DMS79 (cell line): ENCODE data around the gene CHIC2.
A peak's percentile ranks its signal among the peaks of the same experiment; 100 is the strongest.
"Not testable (repeated sequence)": the region's sequence is repeated elsewhere in the genome, so short reads cannot be mapped to it uniquely, and the experiment has no call there.

Experiments used
- DNase-seq: peaks from one replicate; lab custom pipeline; 2025; lab: John Stamatoyannopoulos, UW

Gene CHIC2

DNA sequence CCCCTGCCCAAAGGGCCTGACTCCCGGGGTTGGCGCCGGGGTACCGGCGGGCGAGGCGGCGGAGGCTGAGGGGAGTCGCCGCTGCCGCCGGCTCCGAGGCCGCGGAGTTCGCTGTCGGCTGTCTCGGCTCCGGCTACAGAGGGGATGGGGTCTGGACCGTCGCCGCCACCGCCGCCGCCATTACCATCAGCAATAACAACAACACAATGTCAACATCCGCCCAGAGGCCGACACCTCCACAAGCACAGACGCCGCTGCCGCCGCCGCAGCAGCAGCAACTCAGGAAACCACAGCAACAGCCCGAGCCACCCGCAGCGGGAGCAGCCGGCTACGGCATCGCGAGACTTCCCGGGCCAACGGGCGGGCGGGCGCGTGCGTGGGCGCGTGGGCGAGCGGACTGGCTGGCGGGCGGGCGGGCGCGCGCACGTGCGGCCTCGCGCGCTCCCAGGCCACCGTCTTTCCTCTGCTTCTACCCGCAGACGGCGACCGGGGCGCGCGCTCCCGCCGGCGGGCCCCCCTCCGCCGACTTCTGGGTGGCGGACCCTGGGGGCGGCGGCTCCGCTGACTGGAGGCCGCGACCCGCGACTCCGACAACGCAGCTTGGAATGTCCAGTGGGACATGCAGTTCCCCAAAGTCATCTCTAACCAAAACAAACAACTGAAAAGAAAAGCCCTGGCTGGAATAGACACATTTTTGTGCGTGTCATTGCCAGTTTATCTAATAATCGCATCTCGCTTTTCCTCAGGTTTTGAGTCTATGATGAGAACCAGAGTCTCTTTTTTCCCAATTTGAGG lies at the start of gene CHIC2:
CHIC2 (minus strand) TSS at position 289 of the 795 bp plus-strand sequence. CDS start 305 bp downstream, outside the sequence.
- DNase-seq: peak; percentile 43

DNA sequence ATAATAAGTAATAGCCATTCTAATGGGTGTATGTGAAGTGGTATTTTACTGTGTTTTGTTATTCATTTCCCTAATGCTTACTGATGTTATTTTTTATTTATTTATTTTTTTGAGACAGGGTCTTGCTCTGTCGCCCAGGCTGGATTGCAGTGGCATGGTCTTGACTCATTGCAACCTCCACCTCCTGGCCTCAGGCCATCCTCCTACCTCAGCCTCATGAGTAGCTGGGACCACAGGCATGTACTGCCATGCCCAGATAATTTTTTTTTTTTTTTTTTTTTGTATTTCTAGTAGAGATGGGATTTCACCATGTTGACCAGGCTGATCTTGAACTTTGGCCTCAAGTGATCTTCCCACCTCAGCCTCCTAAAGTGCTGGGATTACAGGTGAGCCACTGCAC lies 48.8 kb upstream of the CHIC2 start:
- DNase-seq: not testable (repeated sequence)

DNA sequence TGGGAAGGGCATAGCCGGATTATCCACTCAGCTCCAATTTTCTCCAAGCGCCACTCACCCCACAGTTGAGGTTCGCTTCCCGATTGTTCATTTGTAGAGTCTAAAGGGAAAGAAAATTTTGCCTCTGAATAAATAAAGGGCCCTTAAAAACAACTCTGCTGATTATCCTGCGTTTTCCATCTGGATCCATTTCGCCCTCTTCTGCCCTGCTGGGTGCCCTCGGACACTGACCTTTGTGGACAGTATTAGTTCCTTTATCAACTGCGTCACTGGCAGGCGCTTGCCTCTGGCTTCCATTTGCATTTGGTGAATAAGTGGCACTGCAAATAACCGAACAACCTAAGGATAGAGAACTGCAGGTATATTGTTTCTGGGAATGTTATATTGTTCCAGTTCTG lies 45.6 kb upstream of the CHIC2 start:
- no peak for DNase-seq

DNA sequence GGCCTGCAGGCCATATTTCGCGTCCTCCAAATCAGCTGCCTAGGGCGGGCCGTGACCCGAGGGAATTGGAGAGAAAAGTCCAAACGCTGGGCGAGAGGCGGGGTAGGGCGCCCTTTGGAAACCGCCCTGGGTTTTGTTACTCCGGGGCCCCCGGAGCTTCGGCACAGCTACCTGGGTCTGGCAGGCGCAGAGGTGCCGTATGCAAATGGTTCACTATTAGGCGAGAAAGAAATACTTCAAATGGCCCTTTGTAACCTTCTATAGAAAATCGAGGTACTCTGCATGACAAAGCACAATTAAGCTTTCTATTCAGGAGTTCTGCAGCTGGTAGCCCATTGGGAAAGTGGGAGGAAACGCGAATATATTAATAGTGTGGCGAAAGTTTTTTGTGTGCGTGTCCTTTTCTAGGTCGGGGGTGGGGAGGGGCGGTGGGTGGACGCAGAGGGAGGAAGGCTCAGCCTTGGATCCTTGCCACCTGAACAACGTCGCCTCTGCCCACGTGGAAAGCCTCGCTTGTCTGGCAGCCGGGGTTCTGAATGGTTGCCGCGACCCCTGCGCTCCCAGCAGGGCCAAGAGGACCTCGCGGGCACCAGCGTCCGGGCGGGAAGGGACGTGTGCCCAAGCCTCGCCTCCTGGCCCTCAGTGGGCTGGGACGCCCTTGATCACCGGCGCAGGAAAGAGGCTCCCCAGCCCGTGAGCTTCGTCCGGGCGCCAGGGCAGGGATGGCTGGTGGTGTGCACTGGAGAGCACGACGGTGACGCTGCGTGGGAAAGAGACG lies 45.0 kb upstream of the CHIC2 start:
- DNase-seq: no peak

DNA sequence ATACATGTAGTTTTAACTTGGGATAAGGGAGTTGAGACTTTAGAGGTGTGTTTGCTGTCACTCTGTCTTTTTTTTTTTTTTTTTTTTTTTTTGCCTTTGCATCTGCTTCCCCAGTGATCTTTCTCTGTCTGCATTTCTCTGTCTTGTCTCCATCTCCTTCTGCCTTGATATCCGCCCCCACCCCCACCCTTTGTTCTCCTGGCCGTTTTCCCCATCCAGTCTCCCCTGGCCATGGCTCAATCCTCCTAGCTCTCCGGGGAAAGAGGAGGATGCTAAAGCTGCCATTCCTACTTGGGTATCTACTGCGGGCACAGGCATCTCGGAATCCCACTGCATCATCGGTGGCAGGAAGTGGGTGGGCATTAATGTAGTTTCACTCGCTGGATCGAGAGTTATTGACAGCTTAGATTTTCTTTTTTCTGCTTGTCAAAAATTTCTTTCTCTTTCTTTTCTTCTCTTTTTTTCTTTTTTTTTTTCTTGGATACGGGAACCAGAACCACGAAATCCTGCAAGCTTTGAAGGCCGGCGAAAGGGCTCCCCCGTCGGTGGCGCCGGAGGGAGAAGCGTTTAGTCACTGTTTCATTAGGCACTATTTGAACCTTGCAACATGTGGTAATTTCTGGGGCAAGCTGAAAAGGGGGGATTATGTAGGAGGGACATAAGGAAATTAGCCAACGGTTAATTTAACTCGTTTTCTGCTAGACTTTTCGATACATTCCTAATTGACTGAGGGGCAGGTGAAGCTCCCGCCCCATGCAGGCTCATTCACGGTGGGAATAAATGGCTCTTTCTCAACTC lies 43.7 kb upstream of the CHIC2 start:
- DNase-seq: no peak

DNA sequence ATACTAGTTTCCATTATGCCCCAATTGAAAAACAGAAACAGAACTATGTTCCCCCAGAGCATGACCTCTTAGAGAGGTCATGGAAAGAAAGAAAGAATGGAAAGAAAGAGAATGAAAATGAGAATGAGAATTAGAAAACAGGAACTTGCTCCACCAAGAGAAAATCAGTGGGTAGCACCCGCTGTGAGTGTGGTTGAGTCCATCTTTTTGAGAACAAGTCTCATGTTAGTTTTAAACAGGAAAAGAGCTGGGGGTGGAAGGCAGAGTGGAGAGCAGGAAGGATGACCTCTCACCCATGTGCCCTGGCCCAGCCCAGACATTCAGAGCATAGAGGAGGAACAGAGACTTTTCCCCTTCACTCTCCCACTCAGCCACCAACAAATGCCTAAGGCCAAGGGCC lies 40.5 kb upstream of the CHIC2 start:
- DNase-seq: no peak

DNA sequence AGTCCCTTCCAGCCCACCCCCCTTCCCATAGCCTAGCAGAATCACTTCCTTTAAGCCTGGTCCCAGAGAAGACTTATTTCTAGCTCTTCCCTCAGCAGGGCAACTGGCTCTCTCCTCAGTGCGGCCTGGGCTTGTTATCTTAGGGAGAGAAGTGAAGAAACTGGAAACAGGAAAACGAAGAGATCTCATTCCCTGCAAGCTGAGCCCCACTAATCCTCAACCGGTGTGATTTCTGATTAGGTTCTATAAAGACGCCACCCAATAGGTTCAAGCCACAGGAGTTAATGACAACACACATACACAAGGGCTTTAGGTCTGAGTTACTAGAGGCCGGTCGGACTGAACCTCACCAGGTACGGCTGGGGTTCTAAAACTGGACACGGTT lies 38.8 kb upstream of the CHIC2 start:
- no peak for DNase-seq

DNA sequence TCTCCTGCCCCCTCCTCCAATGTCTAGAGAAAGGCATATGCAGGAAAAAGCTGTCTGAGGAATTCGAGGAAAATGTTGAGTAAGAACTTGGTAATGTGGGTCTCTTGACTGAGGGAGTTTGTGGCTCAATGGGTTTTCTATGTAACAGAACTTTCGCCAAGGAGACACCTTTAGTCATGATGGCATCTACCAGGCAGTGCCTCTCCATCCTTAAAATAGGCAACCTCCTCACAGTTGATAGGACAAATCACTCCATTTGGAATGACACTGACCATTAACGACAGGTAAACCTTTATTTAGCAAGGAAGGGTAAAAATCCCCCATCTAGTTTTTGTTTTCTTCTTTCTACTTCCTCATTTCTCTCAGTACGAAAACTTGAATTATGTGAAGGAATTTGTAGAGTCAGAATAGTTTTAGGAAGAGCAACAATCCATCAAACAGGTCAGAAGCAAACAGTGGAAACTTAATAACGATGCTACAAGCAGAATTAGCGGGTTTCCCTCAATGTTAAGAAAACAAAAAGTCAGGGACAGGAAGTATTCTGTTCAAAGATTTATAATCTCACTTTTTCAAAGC lies 38.2 kb upstream of the CHIC2 start:
- DNase-seq: no peak

DNA sequence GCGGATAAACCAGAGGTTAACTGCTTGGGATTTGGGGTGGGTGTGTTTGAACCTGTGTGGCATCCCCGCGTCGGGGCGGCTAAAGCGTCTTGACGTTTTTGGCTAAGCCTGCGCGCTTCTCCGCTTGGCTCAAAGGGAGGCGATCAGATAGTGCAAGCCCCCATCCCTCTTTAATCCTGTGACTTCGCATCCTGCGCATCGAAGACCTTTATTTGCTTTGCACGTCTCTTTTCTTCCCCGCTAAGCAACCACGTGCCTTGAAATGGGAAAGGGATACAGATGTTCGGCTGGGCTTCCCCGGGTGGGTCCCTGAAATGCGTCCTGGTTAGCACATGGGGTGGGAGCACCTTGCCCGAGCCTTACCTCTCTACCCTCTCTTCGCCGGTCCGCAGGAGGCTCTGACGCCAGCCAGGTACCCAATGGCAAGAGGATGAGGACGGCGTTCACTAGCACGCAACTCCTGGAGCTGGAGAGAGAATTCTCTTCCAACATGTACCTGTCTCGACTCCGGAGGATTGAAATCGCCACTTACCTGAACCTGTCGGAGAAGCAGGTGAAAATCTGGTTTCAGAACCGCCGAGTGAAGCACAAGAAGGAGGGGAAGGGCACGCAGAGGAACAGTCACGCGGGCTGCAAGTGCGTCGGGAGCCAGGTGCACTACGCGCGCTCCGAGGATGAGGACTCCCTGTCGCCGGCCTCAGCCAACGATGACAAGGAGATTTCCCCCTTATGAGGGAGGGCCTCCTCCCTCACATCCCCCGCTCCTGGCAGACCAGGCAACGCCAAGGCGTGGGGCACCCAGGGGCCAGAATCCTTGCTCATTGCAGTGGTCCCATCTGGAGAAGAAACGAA lies 37.0 kb upstream of the CHIC2 start:
- DNase-seq: no peak

DNA sequence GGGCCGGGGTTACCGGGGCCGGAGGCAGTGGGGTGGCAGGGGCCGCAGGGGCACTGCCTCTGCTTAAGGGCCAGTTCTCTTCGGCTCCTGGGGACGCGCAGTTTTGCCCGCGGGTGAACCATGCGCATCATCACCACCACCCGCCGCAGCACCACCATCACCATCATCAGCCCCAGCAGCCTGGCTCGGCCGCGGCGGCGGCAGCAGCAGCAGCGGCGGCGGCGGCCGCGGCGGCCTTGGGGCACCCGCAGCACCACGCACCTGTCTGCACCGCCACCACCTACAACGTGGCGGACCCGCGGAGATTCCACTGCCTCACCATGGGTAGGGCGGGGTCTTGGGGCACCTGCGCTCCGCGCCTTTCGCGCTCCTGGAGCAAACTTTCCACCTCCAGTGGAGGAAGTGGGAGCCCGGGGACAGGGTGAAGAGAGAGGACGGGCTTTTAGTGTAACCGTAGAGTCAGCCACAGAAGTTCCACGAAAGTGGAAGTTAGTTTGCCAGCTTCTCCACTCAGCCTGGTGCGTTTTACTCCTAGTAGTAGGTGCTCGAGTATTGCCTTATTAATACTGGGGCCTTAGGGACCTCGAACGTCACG lies 36.3 kb upstream of the CHIC2 start:
- no peak for DNase-seq

DNA sequence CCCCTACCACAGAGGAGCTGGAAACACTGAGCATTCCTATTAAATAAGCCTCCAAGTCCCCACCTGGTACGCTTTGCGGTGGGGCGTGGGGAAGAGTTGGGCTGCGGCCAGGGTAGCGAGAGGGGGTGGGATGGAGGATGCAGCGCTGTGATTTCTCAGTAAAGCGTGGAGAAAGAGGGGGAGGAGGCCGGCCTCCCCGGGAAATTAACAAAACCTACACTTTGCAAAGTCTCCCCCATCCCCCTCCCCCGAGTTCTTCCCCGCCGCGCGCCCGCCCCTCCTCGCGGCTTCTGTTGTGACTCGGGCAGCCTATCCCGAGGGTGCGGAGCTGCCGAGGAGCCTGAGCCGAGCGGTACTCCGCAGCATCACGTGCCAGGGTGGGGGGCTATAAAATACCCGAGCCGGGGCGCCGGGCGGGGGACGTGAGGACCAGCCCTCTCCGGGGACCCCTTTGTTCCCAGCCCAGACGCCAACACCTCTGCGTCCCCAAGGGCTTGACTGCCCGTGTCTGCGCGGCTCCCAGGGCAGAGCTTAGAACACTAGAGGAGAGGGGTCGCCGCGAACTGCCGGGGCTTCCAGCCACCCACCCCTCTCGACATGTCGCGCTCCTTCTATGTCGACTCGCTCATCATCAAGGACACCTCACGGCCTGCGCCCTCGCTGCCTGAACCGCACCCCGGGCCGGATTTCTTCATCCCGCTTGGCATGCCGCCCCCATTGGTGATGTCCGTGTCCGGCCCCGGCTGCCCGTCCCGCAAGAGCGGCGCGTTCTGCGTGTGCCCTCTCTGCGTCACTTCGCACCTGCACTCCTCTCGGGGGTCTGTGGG lies 35.6 kb upstream of the CHIC2 start, which contains the start of gene GSX2:
GSX2 (plus strand) TSS at position 416 of the 827 bp plus-strand sequence; CDS start at position 598, 182 bp downstream.
- DNase-seq: no peak

DNA sequence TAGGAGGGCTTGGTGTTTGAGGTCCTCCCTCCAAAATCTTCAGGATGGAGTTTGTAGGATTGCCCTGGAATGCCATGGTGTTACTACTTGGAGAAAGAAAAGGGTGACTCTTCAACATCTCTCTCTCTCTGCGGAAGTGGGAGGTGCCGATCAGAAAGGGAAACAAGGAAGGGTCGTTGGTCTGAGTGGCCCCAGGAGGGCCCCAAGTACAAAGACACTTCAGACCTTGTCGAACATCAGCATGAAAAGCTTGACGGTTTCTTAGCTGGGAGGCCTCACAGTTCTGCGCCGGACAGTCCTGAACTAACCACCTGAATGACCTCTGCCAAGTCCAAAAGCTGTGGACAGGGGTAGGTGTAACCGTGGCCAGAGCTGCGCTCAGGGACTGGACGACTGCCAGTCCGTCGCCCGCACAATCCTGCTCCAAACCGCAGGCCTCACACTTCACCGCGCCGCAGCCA lies 34.9 kb upstream of the CHIC2 start:
- no peak for DNase-seq

DNA sequence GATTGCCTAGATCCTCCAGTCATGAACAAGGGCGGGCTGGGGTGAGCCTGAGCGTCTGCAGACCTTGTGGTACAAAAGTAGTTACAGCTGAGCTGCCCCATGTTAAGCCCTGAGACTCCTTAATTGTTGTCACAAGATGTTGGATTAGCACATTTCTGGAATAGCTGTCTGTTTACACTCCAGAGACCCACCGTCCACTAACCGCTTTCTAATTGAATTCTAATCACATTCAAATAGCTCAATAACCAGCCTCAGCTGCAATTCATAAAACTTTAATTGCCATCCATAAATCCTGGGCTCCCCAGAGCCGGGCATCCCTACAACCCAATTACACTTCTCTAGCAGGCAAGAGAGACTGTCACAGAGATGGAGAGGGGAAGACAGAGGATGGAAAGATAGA lies 34.0 kb upstream of the CHIC2 start:
- no peak for DNase-seq

DNA sequence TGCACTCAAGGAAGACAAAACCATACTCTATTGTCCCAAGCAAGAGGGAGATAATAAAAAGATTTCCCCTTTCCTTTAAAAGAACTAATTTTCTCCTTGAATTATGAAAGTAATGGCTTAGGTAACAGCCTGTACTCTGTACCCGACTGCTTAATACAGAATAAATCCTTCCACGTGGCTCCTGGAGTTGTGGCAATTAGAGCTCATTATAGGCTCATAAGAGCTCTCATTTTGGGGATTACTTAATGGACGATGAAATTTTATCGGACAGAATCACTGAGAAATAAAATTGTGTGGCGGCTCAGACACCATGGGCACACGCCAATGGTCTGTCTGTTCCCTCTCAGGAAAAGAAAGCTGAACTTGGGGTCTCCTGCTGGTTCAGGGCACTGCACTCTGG lies 32.7 kb upstream of the CHIC2 start:
- no peak for DNase-seq

DNA sequence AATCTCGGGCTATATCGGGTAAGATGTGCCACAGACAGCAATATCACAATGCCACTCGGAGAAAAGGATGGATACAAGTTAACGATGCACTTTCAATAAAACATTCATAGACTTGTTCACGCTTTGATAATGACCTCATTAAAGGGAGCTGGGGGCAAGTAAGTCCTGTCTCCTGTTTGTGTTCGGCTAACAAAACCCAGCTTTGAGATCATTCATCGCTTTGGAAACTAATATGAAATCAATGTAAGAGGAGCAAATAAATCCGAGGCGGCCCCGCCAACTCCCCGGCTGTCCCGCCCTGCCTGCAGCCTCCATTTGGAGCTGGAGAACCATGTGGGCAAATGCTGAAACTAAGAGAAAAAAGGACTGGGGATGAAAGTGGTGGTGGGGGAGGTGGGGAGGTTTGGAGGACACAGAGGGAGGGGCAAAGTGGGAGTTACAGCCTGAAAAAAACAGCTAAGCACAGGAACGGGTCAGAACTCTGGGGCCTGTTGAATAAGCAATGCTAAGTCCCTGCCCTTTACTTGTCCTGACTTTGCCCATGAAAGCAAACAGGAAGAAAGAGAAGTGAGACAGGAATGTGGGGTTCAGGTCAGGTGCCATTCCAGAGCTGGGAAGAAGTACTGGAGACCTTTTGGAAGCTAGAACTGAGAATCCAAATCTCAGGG lies 32.0 kb upstream of the CHIC2 start:
- no peak for DNase-seq

DNA sequence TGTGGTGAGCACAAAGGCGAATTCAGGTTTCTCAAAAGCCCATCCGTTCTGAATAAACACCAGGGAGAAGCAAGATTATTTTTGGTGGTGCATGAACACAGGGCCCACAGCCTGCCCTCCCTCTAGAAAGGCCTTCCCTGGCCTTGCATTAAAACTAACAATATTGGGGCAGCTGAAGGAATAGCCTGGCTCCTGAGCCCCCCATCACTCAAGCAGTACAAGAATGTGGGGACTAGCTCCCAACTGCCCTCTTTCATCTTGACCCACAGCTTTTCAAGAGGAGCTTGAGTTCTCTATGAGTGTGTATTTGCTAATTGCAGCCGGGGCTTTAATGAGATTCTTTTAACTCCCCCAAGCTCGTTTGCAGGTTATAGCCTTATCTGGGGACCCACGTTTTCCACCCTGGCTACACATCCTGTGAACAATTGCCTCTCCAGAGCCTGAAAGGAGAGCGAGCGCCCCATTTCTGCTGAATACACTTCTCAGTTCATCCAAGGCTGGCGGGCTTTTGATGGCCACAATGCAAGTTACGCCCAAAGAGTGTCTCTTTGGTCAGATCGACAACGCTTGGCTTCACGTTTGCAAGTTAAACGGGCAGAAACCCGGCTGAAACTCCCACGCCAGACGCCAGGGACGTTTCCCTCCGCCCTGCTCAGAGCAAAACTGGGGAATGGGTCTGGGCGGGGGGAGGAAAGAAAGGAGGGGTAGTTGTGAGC lies 30.9 kb upstream of the CHIC2 start:
- no peak for DNase-seq

DNA sequence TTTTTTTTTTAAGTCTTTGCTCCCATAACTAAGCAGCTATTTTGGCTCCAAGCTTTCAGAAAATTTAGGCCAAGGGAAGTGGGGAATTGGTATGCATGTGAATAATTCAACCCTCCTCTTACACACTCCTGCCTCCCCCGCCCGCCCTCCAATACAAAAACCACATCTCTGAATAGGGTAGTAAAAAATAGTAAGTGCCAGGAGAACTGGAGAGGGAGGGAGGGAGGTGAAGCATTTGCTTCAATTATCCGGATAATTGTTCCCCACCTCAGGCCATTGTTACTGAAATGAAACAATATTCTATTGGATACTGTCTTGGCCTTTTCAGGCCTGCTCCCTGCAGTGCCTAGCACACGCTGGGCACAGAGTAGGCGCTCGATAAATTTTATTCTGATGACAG lies 30.0 kb upstream of the CHIC2 start:
- no peak for DNase-seq
